ENCODE data around the gene RNF38.
"Not testable (repeated sequence)": the region's sequence is repeated elsewhere in the genome, so short reads cannot be mapped to it uniquely, and the experiment has no call there.

The RNF38 gene

GRCh38 chr9:36399980-36400331, at the start of gene RNF38:
Gene RNF38 (minus strand): TSS chr9:36400269. CDS start chr9:36400108, 161 bp downstream.
- no peak for DNase-seq

GRCh38 chr9:36448555-36448954, 48.5 kb upstream of the RNF38 start:
- not testable (repeated sequence) for DNase-seq

GRCh38 chr9:36448017-36448416, 47.9 kb upstream of the RNF38 start:
- no peak for DNase-seq

- DNase-seq, result not testable (repeated sequence)
These were observed 46.6 kb upstream of the RNF38 start for GRCh38 chr9:36446678-36447077.

- no peak for DNase-seq
These were observed 45.8 kb upstream of the RNF38 start for GRCh38 chr9:36445800-36446361.

- DNase-seq, result no peak
These were observed 44.1 kb upstream of the RNF38 start for GRCh38 chr9:36444203-36444602.

- no peak for DNase-seq
These were observed 43.5 kb upstream of the RNF38 start for GRCh38 chr9:36443581-36443980.

GRCh38 chr9:36442710-36443109, 42.6 kb upstream of the RNF38 start:
- no peak for DNase-seq

GRCh38 chr9:36441966-36442365, 41.9 kb upstream of the RNF38 start:
- DNase-seq, result no peak

- DNase-seq, result no peak
These were observed 38.6 kb upstream of the RNF38 start for GRCh38 chr9:36438536-36439236.

GRCh38 chr9:36437790-36438189, 37.7 kb upstream of the RNF38 start:
- DNase-seq, result no peak

GRCh38 chr9:36436909-36437308, 36.8 kb upstream of the RNF38 start:
- no peak for DNase-seq

- DNase-seq, result no peak
These were observed 33.3 kb upstream of the RNF38 start for GRCh38 chr9:36433386-36433785.

- no peak for DNase-seq
These were observed 31.0 kb upstream of the RNF38 start for GRCh38 chr9:36431078-36431477.

GRCh38 chr9:36426945-36427344, 26.9 kb upstream of the RNF38 start:
- no peak for DNase-seq

- no peak for DNase-seq
These were observed 26.3 kb upstream of the RNF38 start for GRCh38 chr9:36426348-36426747.

GRCh38 chr9:36424289-36425055, 24.4 kb upstream of the RNF38 start:
- no peak for DNase-seq

GRCh38 chr9:36423206-36423605, 23.1 kb upstream of the RNF38 start:
- no peak for DNase-seq

- no peak for DNase-seq
These were observed 16.8 kb upstream of the RNF38 start for GRCh38 chr9:36416890-36417289.

- DNase-seq, result no peak
These were observed 15.9 kb upstream of the RNF38 start for GRCh38 chr9:36415822-36416525.

GRCh38 chr9:36411410-36411809, 11.3 kb upstream of the RNF38 start:
- not testable (repeated sequence) for DNase-seq

GRCh38 chr9:36409076-36409475, 9.0 kb upstream of the RNF38 start:
- not testable (repeated sequence) for DNase-seq

- peak; percentile 61 for DNase-seq
These were observed 7.2 kb upstream of the RNF38 start for GRCh38 chr9:36407122-36407723.

Data from activated T-cell treated with anti-CD3 and anti-CD28 coated beads, Interleukin-2, amount 50 U/mL, for 1 hour (primary cell).